ENCODE measurements around the gene LEKR1.

GRCh38 chr3:156859578-156859977 is 33.4 kb downstream of the LEKR1 start:
- TF ChIP-seq CTCF (IDR thresholded peaks at IDR 0.05; ENCODE audit: low read length): no peak
- no peak for TF ChIP-seq EZH2 (optimal IDR thresholded peaks at IDR 0.05; ENCODE audit: low read depth, low read length)
- no peak for TF ChIP-seq EZH2phosphoT487 (IDR thresholded peaks at IDR 0.05; ENCODE audit: low read length)
